Keratinocyte (primary cell): ENCODE results near the gene ITIH5.

ENCODE experiments used
- CTCF ChIP-seq, 3 experiments: IDR thresholded peaks in 1 of 3; conservative IDR thresholded peaks in 1 of 3; optimal IDR thresholded peaks in 1 of 3; 2 replicates in 2 of 3; 3 replicates in 1 of 3; pipeline versions ENCODE3 to v1.5.1; 2011; ENCODE audit warnings: low read length in 3 of 3, mild to moderate bottlenecking in 3 of 3, moderate library complexity in 2 of 3, control low read depth in 1 of 3, inconsistent platforms in 1 of 3; ENCODE audit not compliant: insufficient read depth in 2 of 3; ENCODE audit errors: extremely low read depth in 1 of 3
- EZH2 ChIP-seq: IDR thresholded peaks from one replicate; pipeline ENCODE4 v1.6.1; 2012; ENCODE audit warnings: inconsistent platforms, mild to moderate bottlenecking, low read length, moderate library complexity

- TF ChIP-seq CTCF (optimal IDR thresholded peaks at IDR 0.05 in 1 of 3, IDR thresholded peaks at IDR 0.05 in 1 of 3, conservative IDR thresholded peaks at IDR 0.05 in 1 of 3; ENCODE audit: extremely low read depth in 1 of 3, insufficient read depth in 2 of 3, low read length in 3 of 3) (no peak), EZH2 (no peak)
These were observed 29.8 kb upstream of the ITIH5 start for GRCh38 chr10:7696545-7696944.
